ENCODE measurements around the gene SELENOK.

The SELENOK gene

DNA sequence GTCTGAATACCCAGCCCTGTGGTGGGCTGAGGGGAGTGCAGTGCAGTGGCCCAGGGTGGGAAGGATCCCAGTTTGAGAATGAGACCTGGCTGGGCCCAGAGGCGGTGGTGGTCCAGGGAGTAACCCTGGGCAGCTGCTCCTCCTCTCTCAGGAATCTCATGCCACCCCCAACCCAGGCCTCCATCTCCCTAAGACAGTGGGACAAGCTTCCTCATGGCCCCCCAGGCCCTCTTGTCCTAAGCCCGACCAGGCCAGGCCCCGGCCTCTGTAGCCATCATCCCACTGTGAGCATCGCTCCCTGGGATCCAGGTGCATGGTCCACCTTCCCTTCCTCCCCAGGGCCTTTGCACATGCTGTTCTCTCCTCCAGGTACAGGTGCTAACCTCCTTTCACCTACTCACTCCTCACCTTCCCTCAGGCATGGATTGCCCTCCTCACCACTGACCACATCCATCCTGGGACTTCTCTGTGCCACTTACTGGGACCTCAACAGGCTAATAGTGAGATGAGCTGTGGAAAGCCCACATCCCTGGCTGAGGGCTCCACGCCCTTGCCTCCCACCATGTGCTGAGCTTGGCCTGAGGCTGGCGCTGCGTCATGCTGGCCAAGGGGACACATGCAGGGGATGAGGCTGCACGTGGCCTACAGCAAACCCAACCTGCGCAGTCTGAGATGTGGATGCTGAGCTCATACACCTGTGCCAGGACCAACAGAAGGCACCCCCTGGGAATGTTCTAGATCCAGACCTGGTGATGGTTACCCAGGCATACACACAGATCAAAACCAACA is 55.4 kb downstream of the SELENOK start:
- no peak overlapping the region for H2AFZ ChIP-seq (ENCODE audit: low read length)
- H3K79me2 ChIP-seq (ENCODE audit: insufficient read depth, low read length) = no peaks in the 10 kb centered on the region
- H3K9ac ChIP-seq (ENCODE audit: low read depth, low read length, poor library complexity, severe bottlenecking) = no peak overlapping the region
- no peaks in the 10 kb centered on the region for H4K20me1 ChIP-seq (ENCODE audit: insufficient read depth, low read length, poor library complexity, severe bottlenecking)
- no peaks in the 10 kb centered on the region for H3K27me3 ChIP-seq (ENCODE audit: insufficient read depth, low read length, poor library complexity, severe bottlenecking)
- no peaks in the 10 kb centered on the region for H3K36me3 ChIP-seq (ENCODE audit: insufficient read depth, low read length)
- no peaks in the 10 kb centered on the region for H3F3A ChIP-seq (ENCODE audit: low read depth)
- H3K9me3 ChIP-seq (ENCODE audit: insufficient read depth, low read depth, low read length) = no peaks in the 10 kb centered on the region
- H3K4me2 ChIP-seq (ENCODE audit: low read depth, low read length, poor library complexity, severe bottlenecking) = no peak overlapping the region
- no peak overlapping the region for H3K4me3 ChIP-seq (ENCODE audit: low read length, poor library complexity, severe bottlenecking)
- TF ChIP-seq, protein P1, sequence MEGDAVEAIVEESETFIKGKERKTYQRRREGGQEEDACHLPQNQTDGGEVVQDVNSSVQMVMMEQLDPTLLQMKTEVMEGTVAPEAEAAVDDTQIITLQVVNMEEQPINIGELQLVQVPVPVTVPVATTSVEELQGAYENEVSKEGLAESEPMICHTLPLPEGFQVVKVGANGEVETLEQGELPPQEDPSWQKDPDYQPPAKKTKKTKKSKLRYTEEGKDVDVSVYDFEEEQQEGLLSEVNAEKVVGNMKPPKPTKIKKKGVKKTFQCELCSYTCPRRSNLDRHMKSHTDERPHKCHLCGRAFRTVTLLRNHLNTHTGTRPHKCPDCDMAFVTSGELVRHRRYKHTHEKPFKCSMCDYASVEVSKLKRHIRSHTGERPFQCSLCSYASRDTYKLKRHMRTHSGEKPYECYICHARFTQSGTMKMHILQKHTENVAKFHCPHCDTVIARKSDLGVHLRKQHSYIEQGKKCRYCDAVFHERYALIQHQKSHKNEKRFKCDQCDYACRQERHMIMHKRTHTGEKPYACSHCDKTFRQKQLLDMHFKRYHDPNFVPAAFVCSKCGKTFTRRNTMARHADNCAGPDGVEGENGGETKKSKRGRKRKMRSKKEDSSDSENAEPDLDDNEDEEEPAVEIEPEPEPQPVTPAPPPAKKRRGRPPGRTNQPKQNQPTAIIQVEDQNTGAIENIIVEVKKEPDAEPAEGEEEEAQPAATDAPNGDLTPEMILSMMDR (conservative IDR thresholded peaks at IDR 0.05; ENCODE audit: low read length) = no peak
- TF ChIP-seq EZH2phosphoT487 (IDR thresholded peaks at IDR 0.05; ENCODE audit: borderline replicate concordance) = no peak
- H3K4me1 ChIP-seq (ENCODE audit: insufficient read depth, low read length, poor library complexity, severe bottlenecking) = no peaks in the 10 kb centered on the region
- no peaks in the 10 kb centered on the region for H3K9me2 ChIP-seq (replicated peaks; ENCODE audit: low read depth, low read length)

DNA sequence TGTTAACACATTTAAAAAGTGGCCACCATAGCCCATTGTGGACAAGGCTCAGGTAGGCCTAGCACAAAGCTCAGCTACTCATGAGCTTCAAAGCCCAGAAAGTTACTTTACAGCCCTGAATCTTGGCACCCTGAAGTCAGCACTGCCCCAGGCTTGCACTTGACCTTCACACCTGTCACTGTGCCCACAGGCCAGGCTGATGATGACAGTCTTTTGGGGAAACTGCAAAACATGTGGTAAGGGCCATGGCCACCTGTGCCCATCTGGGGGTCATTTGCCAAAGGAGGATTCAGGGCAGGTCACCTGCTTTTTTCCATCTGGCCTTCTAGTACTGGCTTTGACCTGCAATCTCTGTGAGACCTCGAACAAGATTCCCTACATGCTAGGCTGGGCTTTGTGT is 56.4 kb downstream of the SELENOK start:
- TF ChIP-seq, protein P1 (conservative IDR thresholded peaks at IDR 0.05; ENCODE audit: low read length) = no peak
- no peak for TF ChIP-seq EZH2phosphoT487 (IDR thresholded peaks at IDR 0.05; ENCODE audit: borderline replicate concordance)
- no peak overlapping the region for H3K9ac ChIP-seq (ENCODE audit: low read depth, low read length, poor library complexity, severe bottlenecking)
- H3F3A ChIP-seq (ENCODE audit: low read depth) = no peaks in the 10 kb centered on the region
- H3K9me2 ChIP-seq (replicated peaks; ENCODE audit: low read depth, low read length) = no peaks in the 10 kb centered on the region
- no peaks in the 10 kb centered on the region for H3K4me1 ChIP-seq (ENCODE audit: insufficient read depth, low read length, poor library complexity, severe bottlenecking)
- no peak overlapping the region for H3K4me3 ChIP-seq (ENCODE audit: low read length, poor library complexity, severe bottlenecking)
- H3K79me2 ChIP-seq (ENCODE audit: insufficient read depth, low read length) = no peaks in the 10 kb centered on the region
- H3K36me3 ChIP-seq (ENCODE audit: insufficient read depth, low read length) = no peaks in the 10 kb centered on the region
- H3K9me3 ChIP-seq (ENCODE audit: insufficient read depth, low read depth, low read length) = no peaks in the 10 kb centered on the region
- no peak overlapping the region for H3K4me2 ChIP-seq (ENCODE audit: low read depth, low read length, poor library complexity, severe bottlenecking)
- H4K20me1 ChIP-seq (ENCODE audit: insufficient read depth, low read length, poor library complexity, severe bottlenecking) = no peaks in the 10 kb centered on the region
- H3K27me3 ChIP-seq (ENCODE audit: insufficient read depth, low read length, poor library complexity, severe bottlenecking) = no peaks in the 10 kb centered on the region
- no peak overlapping the region for H2AFZ ChIP-seq (ENCODE audit: low read length)

DNA sequence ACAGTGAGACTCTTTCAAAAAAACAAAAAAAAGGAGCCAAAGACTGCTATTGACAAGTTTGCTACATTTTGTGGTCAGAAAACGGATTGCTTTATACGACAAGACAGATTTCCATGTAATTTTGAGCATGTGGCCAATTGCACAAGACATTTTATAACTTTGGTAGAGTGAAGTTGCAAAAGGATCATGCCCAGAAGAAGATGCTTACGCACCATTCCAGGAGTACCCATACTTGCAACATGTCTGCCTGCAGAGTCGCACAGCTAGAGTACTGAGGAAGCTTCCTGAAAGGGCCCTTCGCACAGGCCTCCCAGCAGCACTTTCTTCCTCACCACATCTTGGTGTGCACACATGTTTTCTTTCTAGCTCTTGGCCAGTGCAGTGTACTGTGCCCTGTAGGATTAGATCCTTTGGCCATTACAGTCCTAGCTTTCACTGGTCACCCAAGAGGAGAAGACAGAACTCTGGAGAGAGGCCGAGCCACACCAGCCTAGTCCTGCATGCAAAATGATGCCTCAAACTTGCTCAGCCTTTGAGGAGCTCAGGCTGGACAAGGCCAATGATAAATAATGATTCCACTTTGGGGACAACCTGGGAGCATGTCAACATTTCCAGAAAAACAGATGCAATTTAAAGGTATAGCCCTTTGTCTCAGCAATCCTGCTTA is 57.1 kb downstream of the SELENOK start:
- Histone ChIP-seq H3K79me2 (ENCODE audit: insufficient read depth, low read length) (no peaks in the 10 kb centered on the region), H3K9me2 (replicated peaks; ENCODE audit: low read depth, low read length) (no peaks in the 10 kb centered on the region), H4K20me1 (ENCODE audit: insufficient read depth, low read length, poor library complexity, severe bottlenecking) (no peaks in the 10 kb centered on the region), H3K27me3 (ENCODE audit: insufficient read depth, low read length, poor library complexity, severe bottlenecking) (no peaks in the 10 kb centered on the region), H3F3A (ENCODE audit: low read depth) (no peaks in the 10 kb centered on the region), H3K9ac (ENCODE audit: low read depth, low read length, poor library complexity, severe bottlenecking) (no peak overlapping the region), H3K4me3 (ENCODE audit: low read length, poor library complexity, severe bottlenecking) (no peak overlapping the region), H3K9me3 (ENCODE audit: insufficient read depth, low read depth, low read length) (no peaks in the 10 kb centered on the region), H3K4me2 (ENCODE audit: low read depth, low read length, poor library complexity, severe bottlenecking) (no peak overlapping the region), H3K4me1 (ENCODE audit: insufficient read depth, low read length, poor library complexity, severe bottlenecking) (no peaks in the 10 kb centered on the region), H2AFZ (ENCODE audit: low read length) (no peak overlapping the region), H3K36me3 (ENCODE audit: insufficient read depth, low read length) (no peaks in the 10 kb centered on the region)
- TF ChIP-seq, protein P1 (conservative IDR thresholded peaks at IDR 0.05; ENCODE audit: low read length) = no peak
- no peak for TF ChIP-seq EZH2phosphoT487 (IDR thresholded peaks at IDR 0.05; ENCODE audit: borderline replicate concordance)
